ENCODE measurements around the gene DPH7.
"Not testable (repeated sequence)": the region's sequence is repeated elsewhere in the genome, so short reads cannot be mapped to it uniquely, and the experiment has no call there.

The DPH7 gene

GRCh38 chr9:137534256-137535119 is 44.2 kb downstream of the DPH7 start:
- H3K4me3 ChIP-seq (ENCODE audit: low read depth in 1 of 2, low read length in 2 of 2) = no peak overlapping the region
- H3K79me2 ChIP-seq (ENCODE audit: insufficient read depth, low read length) = no peaks in the 10 kb centered on the region
- no peak overlapping the region for H3K9ac ChIP-seq (ENCODE audit: low read depth, low read length)
- H3K9me3 ChIP-seq (ENCODE audit: insufficient read depth, low read length, severe bottlenecking) = no peaks in the 10 kb centered on the region
- H3K36me3 ChIP-seq (ENCODE audit: insufficient read depth, low read length) = no peaks in the 10 kb centered on the region
- peaks cover 12% of the 10 kb centered on the region for H3K4me1 ChIP-seq (ENCODE audit: insufficient read depth, low read length)
- no peak overlapping the region for H3K4me2 ChIP-seq (ENCODE audit: insufficient read depth, low read length)
- no peak overlapping the region for H2AFZ ChIP-seq (ENCODE audit: low read depth, low read length)
- DNase-seq (no peak), ATAC-seq (ENCODE audit: insufficient read depth, low read depth) (0 out of 3 replicates have a peak, but pooled peaks have one; percentile 31)
- peaks cover 6% of the 10 kb centered on the region for H4K20me1 ChIP-seq (ENCODE audit: insufficient read depth, low read length)
- no peak for TF ChIP-seq EZH2 (IDR thresholded peaks at IDR 0.05; ENCODE audit: borderline replicate concordance, low read depth, low read length, severe bottlenecking)
- TF ChIP-seq, protein P1, sequence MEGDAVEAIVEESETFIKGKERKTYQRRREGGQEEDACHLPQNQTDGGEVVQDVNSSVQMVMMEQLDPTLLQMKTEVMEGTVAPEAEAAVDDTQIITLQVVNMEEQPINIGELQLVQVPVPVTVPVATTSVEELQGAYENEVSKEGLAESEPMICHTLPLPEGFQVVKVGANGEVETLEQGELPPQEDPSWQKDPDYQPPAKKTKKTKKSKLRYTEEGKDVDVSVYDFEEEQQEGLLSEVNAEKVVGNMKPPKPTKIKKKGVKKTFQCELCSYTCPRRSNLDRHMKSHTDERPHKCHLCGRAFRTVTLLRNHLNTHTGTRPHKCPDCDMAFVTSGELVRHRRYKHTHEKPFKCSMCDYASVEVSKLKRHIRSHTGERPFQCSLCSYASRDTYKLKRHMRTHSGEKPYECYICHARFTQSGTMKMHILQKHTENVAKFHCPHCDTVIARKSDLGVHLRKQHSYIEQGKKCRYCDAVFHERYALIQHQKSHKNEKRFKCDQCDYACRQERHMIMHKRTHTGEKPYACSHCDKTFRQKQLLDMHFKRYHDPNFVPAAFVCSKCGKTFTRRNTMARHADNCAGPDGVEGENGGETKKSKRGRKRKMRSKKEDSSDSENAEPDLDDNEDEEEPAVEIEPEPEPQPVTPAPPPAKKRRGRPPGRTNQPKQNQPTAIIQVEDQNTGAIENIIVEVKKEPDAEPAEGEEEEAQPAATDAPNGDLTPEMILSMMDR (IDR thresholded peaks at IDR 0.05; ENCODE audit: borderline replicate concordance, extremely low read depth, low read length, poor library complexity, severe bottlenecking) = peak; percentile 22
- no peaks in the 10 kb centered on the region for H3K27me3 ChIP-seq (ENCODE audit: insufficient read depth, low read length, poor library complexity)
- no peak overlapping the region for H3K27ac ChIP-seq (ENCODE audit: low read length)

GRCh38 chr9:137532891-137533468 is 45.7 kb downstream of the DPH7 start:
- H3K79me2 ChIP-seq (ENCODE audit: insufficient read depth, low read length); DNase-seq; H2AFZ ChIP-seq (ENCODE audit: low read depth, low read length); H3K9me3 ChIP-seq (ENCODE audit: insufficient read depth, low read length, severe bottlenecking); H3K27ac ChIP-seq (ENCODE audit: low read length); H3K4me2 ChIP-seq (ENCODE audit: insufficient read depth, low read length); ATAC-seq (ENCODE audit: insufficient read depth, low read depth); H3K36me3 ChIP-seq (ENCODE audit: insufficient read depth, low read length); H3K9ac ChIP-seq (ENCODE audit: low read depth, low read length); H3K27me3 ChIP-seq (ENCODE audit: insufficient read depth, low read length, poor library complexity); H3K4me3 ChIP-seq (ENCODE audit: low read depth in 1 of 2, low read length in 2 of 2); H4K20me1 ChIP-seq (ENCODE audit: insufficient read depth, low read length): not testable (repeated sequence)
- peaks cover 12% of the 10 kb centered on the region for H3K4me1 ChIP-seq (ENCODE audit: insufficient read depth, low read length)

DNA sequence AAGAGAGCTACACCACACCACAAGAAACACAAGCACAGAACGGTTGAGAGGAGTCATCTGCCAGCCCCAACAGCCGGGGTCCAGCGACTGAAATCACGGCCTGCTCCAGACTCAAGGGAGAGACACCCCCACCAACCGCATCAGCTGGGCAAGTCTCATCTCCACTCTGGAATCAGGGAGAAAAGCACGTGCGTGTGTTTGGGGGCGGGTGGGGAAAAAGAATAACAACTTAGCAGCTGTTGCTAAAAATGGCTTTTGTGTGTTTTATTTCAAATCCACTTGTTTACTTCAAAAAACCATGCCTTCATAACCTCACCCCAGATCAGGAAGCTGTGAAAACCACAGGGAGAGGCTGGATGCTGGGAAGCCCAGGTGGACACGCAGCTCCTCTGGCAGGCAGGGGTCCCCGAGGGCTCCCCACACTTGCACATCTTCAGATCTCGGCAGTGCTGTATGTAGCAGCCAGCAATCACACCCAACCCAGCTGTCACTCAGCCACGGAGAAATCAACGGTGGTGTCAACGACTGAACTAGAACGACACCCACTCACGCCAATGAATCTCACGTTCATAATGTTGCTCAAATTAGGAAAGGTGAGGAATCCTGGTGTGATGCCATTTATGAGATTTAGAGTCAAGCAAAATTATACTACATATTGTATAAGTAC is 47.5 kb downstream of the DPH7 start:
- Histone ChIP-seq H3K27ac (ENCODE audit: low read length) (no peak overlapping the region), H2AFZ (ENCODE audit: low read depth, low read length) (no peak overlapping the region), H3K9ac (ENCODE audit: low read depth, low read length) (no peak overlapping the region), H3K79me2 (ENCODE audit: insufficient read depth, low read length) (no peaks in the 10 kb centered on the region), H4K20me1 (ENCODE audit: insufficient read depth, low read length) (peaks cover 6% of the 10 kb centered on the region), H3K4me1 (ENCODE audit: insufficient read depth, low read length) (peaks cover 2% of the 10 kb centered on the region), H3K4me3 (ENCODE audit: low read depth in 1 of 2, low read length in 2 of 2) (no peak overlapping the region), H3K27me3 (ENCODE audit: insufficient read depth, low read length, poor library complexity) (no peaks in the 10 kb centered on the region), H3K36me3 (ENCODE audit: insufficient read depth, low read length) (no peaks in the 10 kb centered on the region), H3K9me3 (ENCODE audit: insufficient read depth, low read length, severe bottlenecking) (no peaks in the 10 kb centered on the region), H3K4me2 (ENCODE audit: insufficient read depth, low read length) (no peak overlapping the region)
- ATAC-seq (ENCODE audit: insufficient read depth, low read depth) = no peak
- no peak for TF ChIP-seq EZH2 (IDR thresholded peaks at IDR 0.05; ENCODE audit: borderline replicate concordance, low read depth, low read length, severe bottlenecking)
- TF ChIP-seq, protein P1 (IDR thresholded peaks at IDR 0.05; ENCODE audit: borderline replicate concordance, extremely low read depth, low read length, poor library complexity, severe bottlenecking) = no peak
- no peak for DNase-seq

GRCh38 chr9:137530331-137530730 is 48.4 kb downstream of the DPH7 start:
- H3K4me1 ChIP-seq (ENCODE audit: insufficient read depth, low read length) = no peaks in the 10 kb centered on the region
- no peaks in the 10 kb centered on the region for H3K79me2 ChIP-seq (ENCODE audit: insufficient read depth, low read length)
- no peaks in the 10 kb centered on the region for H3K9me3 ChIP-seq (ENCODE audit: insufficient read depth, low read length, severe bottlenecking)
- H4K20me1 ChIP-seq (ENCODE audit: insufficient read depth, low read length) = peaks cover 6% of the 10 kb centered on the region
- no peak overlapping the region for H3K9ac ChIP-seq (ENCODE audit: low read depth, low read length)
- H3K4me2 ChIP-seq (ENCODE audit: insufficient read depth, low read length) = no peak overlapping the region
- ATAC-seq (ENCODE audit: insufficient read depth, low read depth) (no peak), DNase-seq (no peak)
- H3K27ac ChIP-seq (ENCODE audit: low read length) = no peak overlapping the region
- no peaks in the 10 kb centered on the region for H3K27me3 ChIP-seq (ENCODE audit: insufficient read depth, low read length, poor library complexity)
- TF ChIP-seq, protein P1 (IDR thresholded peaks at IDR 0.05; ENCODE audit: borderline replicate concordance, extremely low read depth, low read length, poor library complexity, severe bottlenecking) = no peak
- TF ChIP-seq EZH2 (IDR thresholded peaks at IDR 0.05; ENCODE audit: borderline replicate concordance, low read depth, low read length, severe bottlenecking) = no peak
- no peak overlapping the region for H2AFZ ChIP-seq (ENCODE audit: low read depth, low read length)
- no peak overlapping the region for H3K4me3 ChIP-seq (ENCODE audit: low read depth in 1 of 2, low read length in 2 of 2)
- no peaks in the 10 kb centered on the region for H3K36me3 ChIP-seq (ENCODE audit: insufficient read depth, low read length)

All from DND-41 (cell line).